ENCODE results near the gene GSE1.

Gene GSE1

DNA sequence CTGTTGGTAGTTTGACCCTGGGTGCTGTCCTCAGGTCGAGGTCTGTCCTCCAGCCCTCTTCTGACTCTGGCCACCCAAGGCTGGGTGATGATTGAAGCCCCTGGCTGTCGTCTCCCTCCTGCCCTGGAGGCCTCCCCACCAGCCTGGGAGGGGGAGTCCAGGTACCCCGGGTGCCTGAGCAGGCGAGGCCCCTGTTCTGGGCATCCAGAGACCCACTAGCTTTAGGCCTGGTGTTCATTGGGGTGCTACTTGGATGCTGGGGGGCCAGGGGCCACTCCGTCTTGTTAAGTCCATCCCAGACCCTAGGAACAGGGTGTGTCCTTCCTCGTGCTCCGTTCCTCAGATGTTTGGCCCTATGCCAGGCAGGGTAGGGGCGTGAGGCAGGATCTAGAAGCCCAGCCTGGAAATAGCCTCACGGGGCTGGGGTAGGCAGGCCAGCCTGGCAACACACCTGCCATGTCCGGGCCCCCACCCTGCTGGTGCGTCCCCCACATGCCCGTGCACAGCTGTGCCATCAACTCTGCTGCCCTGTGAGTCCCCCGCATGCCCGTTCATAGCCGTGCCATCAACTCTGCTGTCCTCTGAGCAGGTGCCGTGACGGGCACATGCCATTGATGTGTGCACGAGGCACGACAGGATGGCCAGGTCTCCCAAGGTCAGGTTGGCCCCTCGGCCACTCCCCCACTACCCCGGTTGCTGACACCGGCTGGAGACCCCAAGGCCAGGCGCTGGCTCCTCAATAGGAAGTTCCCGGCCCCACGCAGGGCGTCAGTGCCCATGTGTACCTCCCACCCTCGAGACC is 38.7 kb downstream of the GSE1 start:
- TF ChIP-seq, protein P1, sequence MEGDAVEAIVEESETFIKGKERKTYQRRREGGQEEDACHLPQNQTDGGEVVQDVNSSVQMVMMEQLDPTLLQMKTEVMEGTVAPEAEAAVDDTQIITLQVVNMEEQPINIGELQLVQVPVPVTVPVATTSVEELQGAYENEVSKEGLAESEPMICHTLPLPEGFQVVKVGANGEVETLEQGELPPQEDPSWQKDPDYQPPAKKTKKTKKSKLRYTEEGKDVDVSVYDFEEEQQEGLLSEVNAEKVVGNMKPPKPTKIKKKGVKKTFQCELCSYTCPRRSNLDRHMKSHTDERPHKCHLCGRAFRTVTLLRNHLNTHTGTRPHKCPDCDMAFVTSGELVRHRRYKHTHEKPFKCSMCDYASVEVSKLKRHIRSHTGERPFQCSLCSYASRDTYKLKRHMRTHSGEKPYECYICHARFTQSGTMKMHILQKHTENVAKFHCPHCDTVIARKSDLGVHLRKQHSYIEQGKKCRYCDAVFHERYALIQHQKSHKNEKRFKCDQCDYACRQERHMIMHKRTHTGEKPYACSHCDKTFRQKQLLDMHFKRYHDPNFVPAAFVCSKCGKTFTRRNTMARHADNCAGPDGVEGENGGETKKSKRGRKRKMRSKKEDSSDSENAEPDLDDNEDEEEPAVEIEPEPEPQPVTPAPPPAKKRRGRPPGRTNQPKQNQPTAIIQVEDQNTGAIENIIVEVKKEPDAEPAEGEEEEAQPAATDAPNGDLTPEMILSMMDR (IDR thresholded peaks at IDR 0.05): no peak
- no peak for TF ChIP-seq ZFX (IDR thresholded peaks at IDR 0.05; ENCODE audit: borderline replicate concordance)
- H3K27ac ChIP-seq: peak overlapping the region; percentile 33; the same call in 1 of the 2 replicates

- TF ChIP-seq, protein P1 (IDR thresholded peaks at IDR 0.05): no peak
- TF ChIP-seq ZFX (IDR thresholded peaks at IDR 0.05; ENCODE audit: borderline replicate concordance): no peak
- H3K27ac ChIP-seq: peak overlapping the region; percentile 33; the same call in 1 of the 2 replicates
These were observed 39.5 kb downstream of the GSE1 start for GRCh38 chr16:85652431-85653221.

- H3K27ac ChIP-seq: peak overlapping the region; percentile 37; the same call in 1 of the 2 replicates
- TF ChIP-seq, protein P1 (IDR thresholded peaks at IDR 0.05): no peak
- TF ChIP-seq ZFX (IDR thresholded peaks at IDR 0.05; ENCODE audit: borderline replicate concordance): no peak
These were observed 40.3 kb downstream of the GSE1 start for GRCh38 chr16:85653290-85653891.

- H3K27ac ChIP-seq: 0 out of 2 replicates have a peak overlapping the region, but pooled peaks have one; percentile 37
These were observed 41.4 kb downstream of the GSE1 start for GRCh38 chr16:85654251-85655095.

DNA sequence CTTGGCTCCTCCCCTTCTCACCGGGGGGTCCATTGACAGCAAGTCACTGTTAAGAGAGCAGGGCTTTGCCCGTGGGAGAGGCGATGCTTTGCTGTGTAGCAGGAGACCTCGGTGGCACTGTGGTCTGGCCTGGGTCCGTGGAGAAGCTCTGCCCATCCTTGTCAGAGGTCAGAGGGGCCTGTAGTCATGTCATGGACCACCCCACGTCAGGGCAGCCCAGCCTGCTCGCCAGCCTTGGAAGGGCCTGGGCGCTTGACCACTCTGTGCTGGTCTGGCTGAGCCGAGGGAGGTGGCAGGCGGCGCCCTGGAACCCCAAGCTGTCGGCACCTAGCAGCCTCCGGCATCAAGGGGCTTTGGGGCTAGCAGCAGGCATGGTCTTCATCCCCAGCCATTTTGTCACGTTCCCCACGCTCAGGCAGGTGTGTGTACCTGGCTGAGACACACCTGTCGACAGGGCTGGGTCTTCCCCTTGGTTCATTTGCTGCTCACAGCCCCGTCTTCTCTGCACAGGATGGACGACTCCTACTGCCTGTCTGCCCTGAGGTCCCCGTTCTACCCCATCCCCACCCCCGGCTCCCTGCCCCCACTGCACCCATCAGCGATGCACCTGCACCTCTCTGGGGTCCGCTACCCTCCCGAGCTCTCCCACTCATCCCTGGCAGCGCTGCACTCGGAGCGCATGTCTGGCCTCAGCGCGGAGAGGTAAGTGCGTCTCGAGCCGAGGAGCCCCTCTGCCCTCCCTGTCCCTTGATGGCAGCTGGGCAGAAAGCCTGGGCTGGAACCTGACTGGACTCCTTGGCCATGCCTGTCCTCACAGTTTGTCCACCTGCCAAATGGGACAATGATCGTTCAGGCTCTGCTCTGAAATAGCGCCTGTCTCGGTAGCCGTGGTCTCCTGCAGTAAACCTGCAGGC is 42.4 kb downstream of the GSE1 start:
- TF ChIP-seq ZFX (IDR thresholded peaks at IDR 0.05; ENCODE audit: borderline replicate concordance): no peak
- TF ChIP-seq, protein P1 (IDR thresholded peaks at IDR 0.05): no peak
- H3K27ac ChIP-seq: no peak overlapping the region

More at GRCh38 chr16:85654251-85655095, 41.4 kb downstream of the GSE1 start:
- TF ChIP-seq ZFX (IDR thresholded peaks at IDR 0.05; ENCODE audit: borderline replicate concordance): no peak

- no peak overlapping the region for H3K27ac ChIP-seq
These were observed 43.5 kb downstream of the GSE1 start for GRCh38 chr16:85656351-85657266.

More at GRCh38 chr16:85656351-85657266, 43.5 kb downstream of the GSE1 start:
- TF ChIP-seq ZFX (IDR thresholded peaks at IDR 0.05; ENCODE audit: borderline replicate concordance): no peak
- TF ChIP-seq, protein P1 (IDR thresholded peaks at IDR 0.05): no peak
